Loucy (cell line): ENCODE results near the gene KHK.

Experiments
- H2AFZ ChIP-seq: fragments of 200-600 bp; sonication (generic); 2 replicates; pipeline ENCODE4 v1.6.0; 2016; ENCODE audit warnings: antibody characterized with exemption, mild to moderate bottlenecking, low read length, moderate library complexity
- H3F3A ChIP-seq: fragments of 200-600 bp; 2 replicates; pipeline ENCODE4 v1.6.0; 2016; ENCODE audit warnings: antibody characterized with exemption, low read depth, mild to moderate bottlenecking
- H3K27me3 ChIP-seq: fragments of 200-600 bp; sonication (generic); 2 replicates; pipeline ENCODE4 v1.6.1; 2014; ENCODE audit warnings: low read length, mild to moderate bottlenecking; ENCODE audit not compliant: insufficient read depth, poor library complexity, severe bottlenecking
- H3K36me3 ChIP-seq: fragments of 200-600 bp; sonication (generic); 2 replicates; pipeline ENCODE4 v1.6.1; 2016; ENCODE audit warnings: low read length; ENCODE audit not compliant: insufficient read depth
- H3K4me1 ChIP-seq: fragments of 200-600 bp; sonication (generic); 2 replicates; pipeline ENCODE4 v1.5.1; 2014; ENCODE audit warnings: low read length, mild to moderate bottlenecking; ENCODE audit not compliant: insufficient read depth, poor library complexity, severe bottlenecking
- H3K4me2 ChIP-seq: fragments of 200-600 bp; sonication (generic); 2 replicates; pipeline ENCODE4 v1.6.0; 2014; ENCODE audit warnings: antibody characterized with exemption, low read length, low read depth, mild to moderate bottlenecking; ENCODE audit not compliant: poor library complexity, severe bottlenecking
- H3K4me3 ChIP-seq: fragments of 200-600 bp; sonication (generic); 2 replicates; pipeline ENCODE4 v1.5.1; 2014; ENCODE audit warnings: low read length, mild to moderate bottlenecking, mixed read lengths; ENCODE audit not compliant: poor library complexity, severe bottlenecking
- H3K79me2 ChIP-seq: fragments of 200-600 bp; sonication (generic); 2 replicates; pipeline ENCODE4 v1.6.1; 2014; ENCODE audit warnings: low read length; ENCODE audit not compliant: insufficient read depth
- H3K9ac ChIP-seq: fragments of 200-600 bp; sonication (generic); 2 replicates; pipeline ENCODE4 v1.6.0; 2014; ENCODE audit warnings: mild to moderate bottlenecking, low read depth, low read length, moderate library complexity; ENCODE audit not compliant: poor library complexity, severe bottlenecking
- H3K9me2 ChIP-seq: fragments of 200-600 bp; sonication (generic); replicated peaks from 2 replicates; pipeline ENCODE4 v1.6.1; 2016; ENCODE audit warnings: low read depth, low read length, mixed read lengths
- H3K9me3 ChIP-seq: fragments of 200-600 bp; sonication (generic); 2 replicates; pipeline ENCODE4 v1.6.1; 2014; ENCODE audit warnings: mild to moderate bottlenecking, antibody characterized with exemption, low read length, low read depth; ENCODE audit not compliant: insufficient read depth
- H4K20me1 ChIP-seq: fragments of 200-600 bp; sonication (generic); 2 replicates; pipeline ENCODE4 v1.6.0; 2014; ENCODE audit warnings: antibody characterized with exemption, low read length, mild to moderate bottlenecking; ENCODE audit not compliant: insufficient read depth, poor library complexity, severe bottlenecking
- CTCF ChIP-seq: fragments of 200-600 bp; sonication (generic); conservative IDR thresholded peaks from 2 replicates; pipeline ENCODE4 v1.5.1; 2014; ENCODE audit warnings: mild to moderate bottlenecking, antibody characterized with exemption, low read length
- EZH2phosphoT487 ChIP-seq: fragments of 200-600 bp; IDR thresholded peaks from 2 replicates; pipeline ENCODE4 v1.6.1; 2018; ENCODE audit warnings: antibody characterized with exemption, mild to moderate bottlenecking, moderate library complexity, borderline replicate concordance

The KHK gene

DNA sequence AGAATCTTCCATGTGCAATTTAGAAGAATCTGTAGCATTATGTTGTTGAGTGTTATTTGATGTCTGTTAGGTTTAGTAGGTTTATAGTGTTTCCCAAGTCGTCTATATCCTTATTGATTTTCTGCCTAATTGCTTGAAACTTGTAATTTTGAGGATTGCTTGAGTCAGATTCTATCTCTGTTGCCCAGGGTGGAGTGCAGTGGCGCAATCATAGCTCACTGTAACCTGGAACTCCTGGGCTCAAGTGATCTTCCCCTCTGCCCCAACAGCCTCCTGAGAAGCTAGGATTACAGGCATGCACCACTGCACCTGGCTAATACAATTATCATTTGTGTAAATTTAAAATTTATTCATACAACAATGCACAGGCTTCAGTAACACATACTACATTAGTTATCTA lies 59.1 kb downstream of the KHK start:
- H3K27me3 ChIP-seq, result no peaks in the 10 kb centered on the region
- H2AFZ ChIP-seq, result no peak overlapping the region
- H3K36me3 ChIP-seq, result no peaks in the 10 kb centered on the region
- no peak for TF ChIP-seq EZH2phosphoT487
- no peak for TF ChIP-seq CTCF
- H3K9me2 ChIP-seq, result no peaks in the 10 kb centered on the region
- no peak overlapping the region for H3K4me3 ChIP-seq
- no peak overlapping the region for H3K9ac ChIP-seq
- no peak overlapping the region for H3K4me2 ChIP-seq
- no peaks in the 10 kb centered on the region for H3K79me2 ChIP-seq
- H3K4me1 ChIP-seq, result no peaks in the 10 kb centered on the region
- no peaks in the 10 kb centered on the region for H3F3A ChIP-seq
- H4K20me1 ChIP-seq, result no peaks in the 10 kb centered on the region
- H3K9me3 ChIP-seq, result no peaks in the 10 kb centered on the region

DNA sequence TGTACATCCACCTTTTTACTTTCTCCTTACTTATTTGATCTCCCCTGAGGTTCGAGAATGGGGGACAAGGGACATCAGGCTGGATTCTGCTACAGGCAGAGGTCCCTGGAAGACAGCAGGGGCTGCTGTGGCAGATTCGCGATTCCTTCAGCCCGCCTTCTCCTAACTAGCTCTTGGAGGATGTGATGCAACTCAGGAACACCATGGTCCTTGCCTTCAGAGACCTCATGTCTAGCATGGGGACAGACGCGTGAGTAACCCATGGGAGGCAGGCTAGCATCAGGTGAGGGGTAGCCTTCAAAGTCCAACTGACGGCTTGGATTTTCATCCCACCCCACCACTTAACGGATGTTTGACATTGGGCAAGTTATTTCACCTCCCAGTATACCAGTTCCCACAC lies 61.4 kb downstream of the KHK start:
- Histone ChIP-seq H4K20me1 (no peaks in the 10 kb centered on the region), H3K9me2 (no peaks in the 10 kb centered on the region), H3K4me2 (no peak overlapping the region)

GRCh38 chr2:27148801-27149439 lies 62.3 kb downstream of the KHK start, which contains the start of gene TCF23:
TSS of gene TCF23 (plus strand) at chr2:27149004. CDS start at chr2:27149134, 130 bp downstream.
- Histone ChIP-seq H3K9me3 (no peaks in the 10 kb centered on the region), H3K4me1 (no peaks in the 10 kb centered on the region), H4K20me1 (no peaks in the 10 kb centered on the region), H3K4me2 (no peak within 1 kb of the TSS), H3K9me2 (no peaks in the 10 kb centered on the region), H3K27me3 (no peaks in the 10 kb centered on the region), H3K79me2 (no peaks in the 10 kb centered on the region), H3K4me3 (no peak within 1 kb of the TSS), H3K9ac (no peak within 1 kb of the TSS), H3K36me3 (no peaks in the 10 kb centered on the region), H2AFZ (no peak within 1 kb of the TSS), H3F3A (no peaks in the 10 kb centered on the region)
- no peak for TF ChIP-seq CTCF
- TF ChIP-seq EZH2phosphoT487, result no peak

More for the DNA sequence above, 61.4 kb downstream of the KHK start:
- Histone ChIP-seq H3K36me3 (no peaks in the 10 kb centered on the region), H3K79me2 (no peaks in the 10 kb centered on the region), H3K27me3 (no peaks in the 10 kb centered on the region), H3F3A (no peaks in the 10 kb centered on the region), H3K9me3 (no peaks in the 10 kb centered on the region), H2AFZ (no peak overlapping the region), H3K4me3 (no peak overlapping the region), H3K4me1 (no peaks in the 10 kb centered on the region), H3K9ac (no peak overlapping the region)
- TF ChIP-seq CTCF, result no peak
- TF ChIP-seq EZH2phosphoT487, result no peak
